Left ventricle myocardium superior (tissue), 1 donor: ENCODE measurements around the gene SIPA1L2. TPM values are rescaled to one million over a fixed set of nuclear protein-coding genes. Genes with fewer than 3 reads are reported as not detected.

Experiments
- ATAC-seq: fragments of 200-7000 bp; cut with Tn5 transposase; one replicate; pipeline ENCODE4 v1.9.1; 2020; ENCODE audit warnings: mild to moderate bottlenecking, moderate library complexity
- DNase-seq: peaks from one replicate; pipeline ENCODE4 v3.0.0-alpha.2; 2020
- intact Hi-C: fragments of 100-400 bp; cut with micrococcal nuclease; formaldehyde crosslinking; loops from one replicate; pipeline ENCODE4 v1.11.0; 2022
- total RNA-seq: library from RNA; stranded (reverse); fragmentation: NEBNext Ultra II Directional; extraction: Animal tissue kit (Norgen Biotek cat#: 25700); gene quantifications from one replicate; pipeline ENCODE4 v1.2.1, GENCODE V29; 2021
- donor health status: DM: no; HTN: yes; CAD: no; lungs with severe emphysema.

Gene SIPA1L2
- total RNA-seq, 1 donor from 2014 or later = 127 TPM

- DNase-seq (no peak), ATAC-seq (no peak)
- intact Hi-C loops = no loop called here
Measured at GRCh38 chr1:232653789-232654188, 23.9 kb upstream of the SIPA1L2 start.

GRCh38 chr1:232650845-232651244 is 20.9 kb upstream of the SIPA1L2 start:
- DNase-seq (no peak), ATAC-seq (no peak)
- intact Hi-C loops = no loop called here

GRCh38 chr1:232650418-232650817 is 20.5 kb upstream of the SIPA1L2 start:
- intact Hi-C loops = no loop called here
- ATAC-seq (no peak), DNase-seq (no peak)

- intact Hi-C loops = no loop called here
- DNase-seq (no peak), ATAC-seq (no peak)
Measured at GRCh38 chr1:232648316-232648715, 18.4 kb upstream of the SIPA1L2 start.

GRCh38 chr1:232644209-232644608 is 14.3 kb upstream of the SIPA1L2 start:
- ATAC-seq (no peak), DNase-seq (no peak)
- intact Hi-C loops = loop anchor here (5.0 kb wide), 1 partner anchor 528 kb away; no protein-coding TSS in a partner anchor

GRCh38 chr1:232643251-232643650 is 13.3 kb upstream of the SIPA1L2 start:
- no peak for ATAC-seq
- intact Hi-C loops = loop anchor here (5.0 kb wide), 1 partner anchor 529 kb away; no protein-coding TSS in a partner anchor
- no peak for DNase-seq

GRCh38 chr1:232641507-232641906 is 11.6 kb upstream of the SIPA1L2 start:
- DNase-seq (no peak), ATAC-seq (no peak)
- intact Hi-C loops = loop anchor here (5.0 kb wide), 1 partner anchor 531 kb away; no protein-coding TSS in a partner anchor

GRCh38 chr1:232636799-232637198 is 6.9 kb upstream of the SIPA1L2 start:
- intact Hi-C loops = loop anchor here (5.0 kb wide), 1 partner anchor 391 kb away; no protein-coding TSS in a partner anchor
- ATAC-seq (no peak), DNase-seq (no peak)

GRCh38 chr1:232635778-232636356 is 5.9 kb upstream of the SIPA1L2 start:
- no peak for DNase-seq
- intact Hi-C loops = loop anchor here (5.0 kb wide), 1 partner anchor 391 kb away; no protein-coding TSS in a partner anchor
- ATAC-seq = peak; percentile 63

- no peak for DNase-seq
- intact Hi-C loops = loop anchor here (5.0 kb wide), 1 partner anchor 392 kb away; no protein-coding TSS in a partner anchor
- ATAC-seq = no peak
Measured at GRCh38 chr1:232635279-232635678, 5.3 kb upstream of the SIPA1L2 start.

GRCh38 chr1:232634096-232634495 is 4.2 kb upstream of the SIPA1L2 start:
- DNase-seq (peak; percentile 49), ATAC-seq (no peak)
- intact Hi-C loops = no loop called here

GRCh38 chr1:232630894-232631195 is 912 bp upstream of the SIPA1L2 start:
- intact Hi-C loops = no loop called here
- DNase-seq (no peak), ATAC-seq (no peak)

- ATAC-seq = peak; percentile 8
- intact Hi-C loops = loop anchor here (5.0 to 10.0 kb wide), 4 partner anchors 75 to 417 kb away; no protein-coding TSS in a partner anchor
- peak; percentile 71 for DNase-seq
Measured at GRCh38 chr1:232629250-232630046, 485 bp downstream of the SIPA1L2 start.

- ATAC-seq (no peak), DNase-seq (no peak)
- intact Hi-C loops = loop anchor here (5.0 to 10.0 kb wide), 4 partner anchors 74 to 416 kb away; no protein-coding TSS in a partner anchor
Measured at GRCh38 chr1:232628335-232629249, 1.3 kb downstream of the SIPA1L2 start.

GRCh38 chr1:232627645-232628334 is 2.1 kb downstream of the SIPA1L2 start:
- intact Hi-C loops = loop anchor here (5.0 to 10.0 kb wide), 4 partner anchors 73 to 415 kb away; no protein-coding TSS in a partner anchor
- no peak for DNase-seq
- no peak for ATAC-seq

- intact Hi-C loops = loop anchor here (5.0 to 10.0 kb wide), 4 partner anchors 72 to 415 kb away; no protein-coding TSS in a partner anchor
- no peak for ATAC-seq
Measured at GRCh38 chr1:232627171-232627570, 2.8 kb downstream of the SIPA1L2 start.

GRCh38 chr1:232626452-232626851 is 3.5 kb downstream of the SIPA1L2 start:
- DNase-seq = no peak
- ATAC-seq = no peak
- intact Hi-C loops = loop anchor here (5.0 to 10.0 kb wide), 4 partner anchors 72 to 414 kb away; no protein-coding TSS in a partner anchor

More at GRCh38 chr1:232627171-232627570, 2.8 kb downstream of the SIPA1L2 start:
- no peak for DNase-seq

- no peak for DNase-seq
- intact Hi-C loops = loop anchor here (5.0 to 10.0 kb wide), 4 partner anchors 71 to 413 kb away; no protein-coding TSS in a partner anchor
- ATAC-seq = no peak
Measured at GRCh38 chr1:232625319-232625868, 4.5 kb downstream of the SIPA1L2 start.
